Testis (tissue), 3 donors: ENCODE measurements around the gene DYNLRB1. TPM values are rescaled to one million over a fixed set of nuclear protein-coding genes. Genes with fewer than 3 reads are reported as not detected.

ENCODE experiments used
- DNase-seq: peaks from one replicate; pipeline ENCODE4 v3.0.0-alpha.2; 2019
- H3K27ac ChIP-seq, 2 donors: fragments of 200-600 bp; sonication (generic); one replicate each; pipeline ENCODE4 v1.5.1; 2019
- H3K27me3 ChIP-seq: fragments of 200-600 bp; sonication (generic); one replicate; pipeline ENCODE4 v1.5.1; 2019
- H3K36me3 ChIP-seq: fragments of 200-600 bp; sonication (generic); one replicate; pipeline ENCODE4 v1.5.1; 2017; ENCODE audit warnings: low read depth; ENCODE audit errors: missing control alignments
- H3K4me1 ChIP-seq: fragments of 200-600 bp; sonication (generic); one replicate; pipeline ENCODE4 v1.5.1; 2019
- H3K4me3 ChIP-seq, 2 donors: fragments of 200-600 bp; sonication (generic); one replicate each; pipeline ENCODE4 v1.5.1; 2017 to 2019
- H3K9me3 ChIP-seq: fragments of 200-600 bp; sonication (generic); one replicate; pipeline ENCODE4 v1.5.1; 2017
- CTCF ChIP-seq, 3 experiments: fragments of 450-650 bp in 2 of 3; fragments of 200-600 bp in 1 of 3; sonication (generic) in 1 of 3; IDR thresholded peaks; one replicate each; pipeline ENCODE4 v1.5.1; 2016 to 2019; ENCODE audit warnings: antibody characterized with exemption in 3 of 3, mild to moderate bottlenecking in 2 of 3, moderate library complexity in 1 of 3
- POLR2A ChIP-seq: fragments of 450-650 bp; IDR thresholded peaks from one replicate; pipeline ENCODE4 v1.6.1; 2017; ENCODE audit warnings: antibody characterized with exemption, mild to moderate bottlenecking, moderate library complexity
- WGBS, 2 donors: methylation state at CpG; one replicate each; pipeline ENCODE4 v1.1.5; 2018; 5-methylcytosine and 5-hydroxymethylcytosine counted together
- intact Hi-C: fragments of 100-400 bp; cut with DNase I; formaldehyde crosslinking; loops from one replicate; pipeline ENCODE4 v1.15.1; 2023; ENCODE audit warnings: low total_unique reads
- polyA plus RNA-seq: library from polyadenylated mRNA; stranded (reverse); fragments of 350-450 nt; fragmentation: Illumina TruSeq; extraction: RNeasy Lipid Tissue Mini Kit (QIAGEN cat#74804); gene quantifications from one replicate; pipeline ENCODE4 v1.2.3, GENCODE V29; 2014; ENCODE audit warnings: low read depth, low replicate concordance; ENCODE audit not compliant: insufficient read depth
- total RNA-seq, 2 donors: library from RNA; depleted of rRNA; stranded (reverse); fragments of >200 nt; gene quantifications; one replicate each; pipeline ENCODE4 v1.2.3, GENCODE V29; 2016

Gene DYNLRB1
- total and polyA plus RNA-seq, 3 donors from 2014 or later, result 97.6 to 155 (median 128) TPM

- no peak overlapping the region for H3K4me3 ChIP-seq
- H3K9me3 ChIP-seq, result no peaks in the 10 kb centered on the region
- H3K4me1 ChIP-seq, result peaks cover 52% of the 10 kb centered on the region
- no peaks in the 10 kb centered on the region for H3K36me3 ChIP-seq
- DNase-seq, result peak; percentile 30
- peak overlapping the region; percentile 55 to 61 for H3K27ac ChIP-seq
- TF ChIP-seq CTCF (IDR thresholded peaks at IDR 0.05), result no peak
- no peak for TF ChIP-seq POLR2A
- intact Hi-C loops, result no loop called here
- no peaks in the 10 kb centered on the region for H3K27me3 ChIP-seq
- whole genome bisulfite sequencing, 2 donors, result 39 to 69% methylated on average over 2 to 3 of the region's 3 CpGs
These were observed 13.5 kb downstream of the DYNLRB1 start for GRCh38 chr20:34529742-34530141.

- H3K36me3 ChIP-seq, result no peaks in the 10 kb centered on the region
- 78 to 79% methylated on average over 5 of the region's 5 CpGs for WGBS, 2 donors
- peaks cover 49% of the 10 kb centered on the region for H3K4me1 ChIP-seq
- no peaks in the 10 kb centered on the region for H3K9me3 ChIP-seq
- H3K4me3 ChIP-seq, result no peak overlapping the region
- intact Hi-C loops, result no loop called here
- peak overlapping the region; percentile 55 to 61 for H3K27ac ChIP-seq
- no peak for DNase-seq
- no peaks in the 10 kb centered on the region for H3K27me3 ChIP-seq
- TF ChIP-seq CTCF (IDR thresholded peaks at IDR 0.05) (no peak), POLR2A (no peak)
These were observed 14.1 kb downstream of the DYNLRB1 start for GRCh38 chr20:34530342-34530741.

- no peaks in the 10 kb centered on the region for H3K27me3 ChIP-seq
- no peaks in the 10 kb centered on the region for H3K9me3 ChIP-seq
- TF ChIP-seq POLR2A (no peak), CTCF (IDR thresholded peaks at IDR 0.05) (no peak)
- no peak for DNase-seq
- intact Hi-C loops, result no loop called here
- H3K4me3 ChIP-seq, result no peak overlapping the region
- H3K27ac ChIP-seq, result no peak overlapping the region
- peaks cover 37% of the 10 kb centered on the region for H3K4me1 ChIP-seq
- WGBS, 2 donors, result 81 to 90% methylated on average over 8 of the region's 8 CpGs
- no peaks in the 10 kb centered on the region for H3K36me3 ChIP-seq
These were observed 15.5 kb downstream of the DYNLRB1 start for GRCh38 chr20:34531608-34532265.

GRCh38 chr20:34532320-34532719, 16.1 kb downstream of the DYNLRB1 start:
- Histone ChIP-seq H3K9me3 (no peaks in the 10 kb centered on the region), H3K27me3 (no peaks in the 10 kb centered on the region), H3K4me3 (no peak overlapping the region), H3K4me1 (peaks cover 31% of the 10 kb centered on the region), H3K36me3 (no peaks in the 10 kb centered on the region), H3K27ac (no peak overlapping the region)
- intact Hi-C loops, result no loop called here
- DNase-seq, result no peak
- 78 to 82% methylated on average over 8 of the region's 8 CpGs for WGBS, 2 donors
- no peak for TF ChIP-seq CTCF (IDR thresholded peaks at IDR 0.05)
- no peak for TF ChIP-seq POLR2A

GRCh38 chr20:34532756-34533155, 16.5 kb downstream of the DYNLRB1 start:
- intact Hi-C loops, result no loop called here
- Histone ChIP-seq H3K27ac (peak overlapping the region in 1 of 2 donors; percentile 2), H3K36me3 (no peaks in the 10 kb centered on the region), H3K9me3 (no peaks in the 10 kb centered on the region), H3K4me1 (peaks cover 29% of the 10 kb centered on the region), H3K27me3 (no peaks in the 10 kb centered on the region), H3K4me3 (no peak overlapping the region)
- no peak for TF ChIP-seq POLR2A
- no peak for TF ChIP-seq CTCF (IDR thresholded peaks at IDR 0.05)
- no peak for DNase-seq
- whole genome bisulfite sequencing, 2 donors, result 89 to 98% methylated on average over 6 to 7 of the region's 7 CpGs
